Omental fat pad (tissue), 4 donors: ENCODE results near the gene SIL1. TPM values are rescaled to one million over a fixed set of nuclear protein-coding genes. Genes with fewer than 3 reads are reported as not detected.

Experiments used
- ATAC-seq: fragments of 150-250 bp; one replicate; pipeline ENCODE4 v1.9.1; 2016; ENCODE audit warnings: mild to moderate bottlenecking, moderate library complexity; ENCODE audit not compliant: low FRiP score
- DNase-seq: peaks from one replicate; pipeline ENCODE4 v3.0.0-alpha.2; 2019; ENCODE audit warnings: low spot score
- total RNA-seq, 4 donors: library from RNA; depleted of rRNA; stranded (reverse); fragments of >200 nt; gene quantifications; one replicate each; pipeline ENCODE4 v1.1.0, GENCODE V29; 2016
- TF ChIP-seq, protein P1 (sequence below), 3 donors: fragments of 450-650 bp; IDR thresholded peaks; one replicate each; pipeline ENCODE4 v1.5.1; 2016 to 2017; ENCODE audit warnings: antibody characterized with exemption in 3 of 3, mild to moderate bottlenecking in 3 of 3, moderate library complexity in 2 of 3

Gene SIL1
- total RNA-seq, 4 donors from 2014 or later = 34.7 to 66.0 (median 38.9) TPM

DNA sequence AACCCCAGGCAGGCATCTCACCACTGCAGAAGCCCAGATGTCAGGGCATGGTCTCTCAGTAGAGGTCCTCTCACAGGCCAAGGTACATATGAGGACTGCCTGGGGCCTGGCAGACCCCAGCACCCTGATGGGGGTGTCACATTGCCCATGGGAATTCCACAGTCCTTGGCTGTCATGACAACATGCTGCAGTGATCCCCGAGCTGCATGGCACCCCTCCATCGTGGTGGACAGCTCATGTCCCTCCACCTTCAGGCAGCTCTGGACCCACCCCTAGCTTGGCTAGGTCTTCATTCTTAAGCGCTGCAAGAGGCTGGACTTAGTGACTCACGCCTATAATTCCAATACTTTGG is 249.0 kb downstream of the SIL1 start:
- TF ChIP-seq, protein P1, sequence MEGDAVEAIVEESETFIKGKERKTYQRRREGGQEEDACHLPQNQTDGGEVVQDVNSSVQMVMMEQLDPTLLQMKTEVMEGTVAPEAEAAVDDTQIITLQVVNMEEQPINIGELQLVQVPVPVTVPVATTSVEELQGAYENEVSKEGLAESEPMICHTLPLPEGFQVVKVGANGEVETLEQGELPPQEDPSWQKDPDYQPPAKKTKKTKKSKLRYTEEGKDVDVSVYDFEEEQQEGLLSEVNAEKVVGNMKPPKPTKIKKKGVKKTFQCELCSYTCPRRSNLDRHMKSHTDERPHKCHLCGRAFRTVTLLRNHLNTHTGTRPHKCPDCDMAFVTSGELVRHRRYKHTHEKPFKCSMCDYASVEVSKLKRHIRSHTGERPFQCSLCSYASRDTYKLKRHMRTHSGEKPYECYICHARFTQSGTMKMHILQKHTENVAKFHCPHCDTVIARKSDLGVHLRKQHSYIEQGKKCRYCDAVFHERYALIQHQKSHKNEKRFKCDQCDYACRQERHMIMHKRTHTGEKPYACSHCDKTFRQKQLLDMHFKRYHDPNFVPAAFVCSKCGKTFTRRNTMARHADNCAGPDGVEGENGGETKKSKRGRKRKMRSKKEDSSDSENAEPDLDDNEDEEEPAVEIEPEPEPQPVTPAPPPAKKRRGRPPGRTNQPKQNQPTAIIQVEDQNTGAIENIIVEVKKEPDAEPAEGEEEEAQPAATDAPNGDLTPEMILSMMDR (IDR thresholded peaks at IDR 0.05) = no peak
- ATAC-seq = no peak
- no peak for DNase-seq

DNA sequence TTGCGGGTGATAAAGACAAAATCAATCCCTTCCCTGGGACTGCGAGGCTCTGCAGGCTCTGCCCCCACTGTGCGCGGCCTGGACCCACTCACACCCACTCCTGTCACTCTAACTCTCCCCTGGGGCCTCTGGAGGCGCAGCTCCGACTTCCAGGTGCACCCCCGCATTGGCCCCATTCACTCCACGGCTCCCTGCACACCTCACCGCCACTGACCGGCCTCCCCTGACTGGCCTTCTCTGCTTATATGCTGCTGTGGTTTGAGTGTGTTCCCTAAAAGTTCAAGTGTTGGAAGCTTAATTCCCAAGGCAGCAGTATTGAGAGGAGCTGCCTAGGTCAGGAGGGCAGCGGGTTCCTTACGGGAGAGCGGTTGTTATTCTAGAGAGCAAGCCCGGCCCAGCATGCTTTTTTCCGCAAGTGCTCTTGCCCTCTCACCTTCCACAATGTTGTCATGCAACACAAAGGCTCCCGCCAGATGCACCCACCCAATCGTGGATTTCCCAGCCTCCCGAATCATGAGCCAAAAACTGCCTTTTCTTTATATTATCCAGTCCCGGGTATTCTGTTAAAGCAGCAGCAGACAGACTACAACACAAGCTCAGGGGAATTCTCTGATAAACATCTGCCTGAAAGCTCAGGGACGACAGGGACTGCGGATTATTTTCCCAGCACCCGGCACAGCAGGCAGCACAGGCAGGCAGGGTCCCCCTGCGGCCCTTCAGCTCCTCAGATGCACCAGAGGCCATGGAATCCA is 249.5 kb downstream of the SIL1 start:
- ATAC-seq = no peak
- TF ChIP-seq, protein P1 (IDR thresholded peaks at IDR 0.05) = no peak
- DNase-seq = no peak

DNA sequence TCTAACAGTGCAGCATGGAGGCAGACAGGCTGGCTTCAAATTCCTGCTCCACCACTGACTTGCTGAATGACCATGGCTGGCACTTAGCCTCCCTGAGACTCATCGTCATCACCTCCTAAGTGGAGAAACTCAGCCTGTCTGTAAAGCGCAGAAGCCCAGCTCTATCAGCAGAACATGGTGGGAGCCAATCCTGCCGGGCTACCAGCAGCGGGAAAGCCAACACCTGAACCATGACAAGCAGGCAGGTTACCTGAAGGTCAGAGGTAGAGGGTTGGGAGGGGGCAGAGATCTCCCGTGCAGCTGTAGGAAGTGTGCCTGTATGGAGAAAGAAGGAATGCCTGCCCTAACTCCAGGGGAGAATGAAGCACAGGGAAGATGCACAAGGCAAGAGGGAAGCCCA is 250.4 kb downstream of the SIL1 start:
- TF ChIP-seq, protein P1 (IDR thresholded peaks at IDR 0.05) = no peak
- ATAC-seq = no peak
- DNase-seq = no peak

DNA sequence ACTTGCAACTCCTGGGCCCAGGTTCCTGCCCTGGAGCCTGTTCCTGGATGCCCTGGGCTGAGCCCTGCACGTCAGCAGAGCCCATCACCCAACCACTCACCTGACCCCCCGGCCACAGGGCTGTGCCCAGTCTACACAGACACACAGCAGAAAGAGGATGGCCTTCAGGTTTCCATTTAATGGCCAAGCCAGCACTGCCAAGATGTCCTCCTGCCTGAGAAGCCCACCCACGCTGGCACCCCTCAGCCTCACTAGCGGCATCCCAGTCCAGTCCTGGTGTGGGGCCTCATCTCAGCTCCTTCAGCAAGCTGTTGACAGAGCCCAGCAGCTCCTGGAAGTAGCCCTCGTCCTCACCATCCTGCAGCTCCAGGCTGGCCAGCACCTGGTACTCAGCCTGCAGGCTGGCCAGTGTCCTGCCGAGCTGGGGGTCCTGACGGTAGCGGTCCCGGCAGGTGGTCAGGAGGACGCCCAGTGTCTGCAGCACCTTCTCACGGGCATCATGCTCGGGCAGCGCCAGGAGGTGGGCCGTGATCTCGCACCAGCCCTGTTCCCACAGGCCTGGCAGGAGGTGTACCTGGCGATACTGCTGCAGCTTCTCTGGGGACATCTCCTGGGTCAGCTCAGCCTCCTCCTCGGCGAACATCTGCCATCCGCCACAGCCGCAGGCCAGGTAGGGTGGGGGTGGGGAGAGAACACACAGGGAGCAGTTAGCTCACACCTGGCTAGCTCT is 251.2 kb downstream of the SIL1 start:
- ATAC-seq (no peak), DNase-seq (no peak)
- TF ChIP-seq, protein P1 (IDR thresholded peaks at IDR 0.05) = no peak

DNA sequence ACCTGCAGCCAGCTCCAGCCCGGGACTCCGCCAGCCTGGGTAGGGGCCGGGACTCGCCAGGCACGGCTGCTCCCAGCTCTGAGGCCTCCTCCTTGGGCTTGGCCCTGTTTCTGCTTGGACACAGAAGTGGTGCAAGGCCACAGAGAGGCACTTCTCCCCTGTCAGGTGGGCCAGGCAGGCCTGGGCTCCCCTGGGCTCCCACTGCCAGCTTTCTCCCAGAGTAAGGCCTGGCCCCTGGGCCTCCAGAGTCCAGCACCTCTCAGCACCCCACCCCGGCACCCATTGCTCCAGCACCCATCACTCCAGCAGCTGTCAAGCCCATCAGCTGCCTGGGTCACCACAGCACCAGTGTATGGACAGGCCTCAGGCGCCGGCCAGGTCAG is 251.9 kb downstream of the SIL1 start:
- DNase-seq (no peak), ATAC-seq (no peak)
- TF ChIP-seq, protein P1 (IDR thresholded peaks at IDR 0.05) = no peak

DNA sequence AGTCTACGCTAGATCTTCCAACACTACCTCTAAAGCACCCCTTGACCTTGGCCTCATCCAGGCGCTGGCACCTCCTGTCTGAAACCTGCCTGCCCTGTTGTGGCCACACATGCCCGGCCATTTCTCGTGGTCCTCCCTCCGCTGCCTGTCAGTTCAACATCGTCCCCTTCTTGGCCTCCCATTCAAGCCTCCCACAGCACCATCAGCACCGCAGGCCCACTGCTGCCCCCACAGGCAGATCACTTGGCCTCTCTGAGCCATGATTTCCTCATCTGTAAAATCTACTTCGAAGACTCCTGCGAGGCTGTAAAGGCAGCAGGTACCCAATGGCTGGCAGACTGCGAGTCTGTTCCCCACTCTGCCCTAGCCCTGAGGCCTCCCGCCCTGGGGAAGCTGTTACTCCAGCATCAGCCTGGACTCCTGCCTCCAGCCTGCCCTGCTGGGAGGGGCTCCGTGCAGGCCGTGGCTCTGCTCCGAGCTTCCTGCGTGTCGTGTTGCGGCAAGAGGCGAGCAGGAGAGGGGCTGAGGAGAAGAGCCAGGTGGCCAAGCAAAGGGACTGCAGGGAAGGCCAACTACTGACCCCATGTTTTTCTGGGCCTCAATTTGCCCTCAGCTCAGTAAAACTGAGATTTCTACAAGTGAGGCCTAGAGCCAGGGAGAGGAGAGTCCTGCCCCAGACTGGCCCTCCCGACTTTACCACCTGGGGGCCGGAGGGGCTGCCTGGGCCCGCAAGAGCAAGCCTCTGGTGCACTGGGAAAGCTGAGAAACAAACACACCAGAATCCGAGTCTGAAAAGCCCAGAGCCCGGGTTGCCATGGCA is 252.5 kb downstream of the SIL1 start:
- ATAC-seq = no peak
- DNase-seq = no peak
- TF ChIP-seq, protein P1 (IDR thresholded peaks at IDR 0.05) = no peak
